Aorta (tissue), 5 donors: ENCODE results near the gene GNL3. TPM values are rescaled to one million over a fixed set of nuclear protein-coding genes. Genes with fewer than 3 reads are reported as not detected.
A peak's percentile ranks its signal among the peaks of the same experiment; 100 is the strongest.

Experiments used
- ATAC-seq: fragments of 200-7000 bp; cut with Tn5 transposase; one replicate; pipeline ENCODE4 v1.9.1; 2022; ENCODE audit warnings: moderate library complexity; ENCODE audit not compliant: low FRiP score
- DNase-seq, 2 donors: peaks; one replicate each; pipeline ENCODE4 v3.0.0-alpha.2; 2020
- H3K27ac ChIP-seq, 2 donors: one replicate each; pipeline ENCODE4 v1.5.1; 2013; ENCODE audit warnings: low read length in 2 of 2, mild to moderate bottlenecking in 2 of 2, moderate library complexity in 2 of 2, control low read depth in 1 of 2, inconsistent platforms in 1 of 2, low read depth in 1 of 2
- H3K27me3 ChIP-seq, 2 donors: one replicate each; pipeline ENCODE4 v1.6.1; 2013; ENCODE audit warnings: control low read depth in 1 of 2, low read length in 1 of 2, mild to moderate bottlenecking in 1 of 2, moderate library complexity in 1 of 2; ENCODE audit not compliant: insufficient read depth in 2 of 2, control insufficient read depth in 1 of 2
- H3K36me3 ChIP-seq, 2 donors: one replicate each; pipeline ENCODE4 v1.6.1; 2013; ENCODE audit warnings: control low read depth in 1 of 2, low read length in 1 of 2, mild to moderate bottlenecking in 1 of 2; ENCODE audit not compliant: insufficient read depth in 2 of 2, control insufficient read depth in 1 of 2
- H3K4me1 ChIP-seq, 2 donors: one replicate each; pipeline ENCODE4 v1.6.1; 2013; ENCODE audit warnings: low read length in 2 of 2, control low read depth in 1 of 2, mild to moderate bottlenecking in 1 of 2, moderate library complexity in 1 of 2; ENCODE audit not compliant: insufficient read depth in 2 of 2, control insufficient read depth in 1 of 2
- H3K4me3 ChIP-seq, 2 donors: one replicate each; pipeline ENCODE4 v1.5.1; 2013; ENCODE audit warnings: low read length in 2 of 2, control low read depth in 1 of 2, mild to moderate bottlenecking in 1 of 2
- H3K9me3 ChIP-seq: one replicate; pipeline ENCODE4 v1.6.1; 2013; ENCODE audit warnings: mild to moderate bottlenecking, low read length; ENCODE audit not compliant: control insufficient read depth
- WGBS, 2 donors: extraction: QIAGEN DNeasy Blood & Tissue Kit; methylation state at CpG; one replicate each; pipeline ENCODE4 v1.1.7; 2013; 5-methylcytosine and 5-hydroxymethylcytosine counted together
- intact Hi-C, 2 donors: fragments of 100-400 bp; cut with DNase I; formaldehyde crosslinking; loops; one replicate each; pipeline versions ENCODE4 v1.14.2 to v1.15.0; 2022
- polyA plus RNA-seq, 2 donors: library from polyadenylated mRNA; stranded (reverse); fragments of 200-250 nt; gene quantifications; one replicate each; pipeline ENCODE4 v1.2.3, GENCODE V29; 2013
- total RNA-seq, 2 donors: library from RNA; stranded (reverse); fragmentation: NEBNext Ultra II Directional; extraction: Animal tissue kit (Norgen Biotek cat#: 25700); gene quantifications; one replicate each; pipeline ENCODE4 v1.2.1, GENCODE V29; 2021
- donor health status: healthy with polysubstance abuse.
- donor health status: Bipolar disorder and iron deficiency.
- donor health status: DM: no; HTN: no; CAD: no.
- donor health status: DM: no; HTN: no; CAD: no.
- donor health status: DM: yes; HTN: yes; CAD: no.

Gene GNL3
- total and polyA plus RNA-seq, 4 donors = 20.9 to 70.3 (median 42.4) TPM

GRCh38 chr3:52682016-52682415 lies 3.8 kb upstream of the GNL3 start:
- no peaks in the 10 kb centered on the region for H3K27me3 ChIP-seq
- no peak for DNase-seq
- ATAC-seq = no peak
- H3K36me3 ChIP-seq = peaks cover 2 to 5% of the 10 kb centered on the region in 2 donors
- no peak overlapping the region for H3K4me3 ChIP-seq
- no peaks in the 10 kb centered on the region for H3K9me3 ChIP-seq
- no peak overlapping the region for H3K27ac ChIP-seq
- intact Hi-C loops = loop anchor here in 1 of 2 donors (5.0 kb wide), 1 partner anchor 215 kb away; the partner anchor contains the start of gene STIMATE
- H3K4me1 ChIP-seq = peaks cover 0 to 3% of the 10 kb centered on the region in 2 donors

DNA sequence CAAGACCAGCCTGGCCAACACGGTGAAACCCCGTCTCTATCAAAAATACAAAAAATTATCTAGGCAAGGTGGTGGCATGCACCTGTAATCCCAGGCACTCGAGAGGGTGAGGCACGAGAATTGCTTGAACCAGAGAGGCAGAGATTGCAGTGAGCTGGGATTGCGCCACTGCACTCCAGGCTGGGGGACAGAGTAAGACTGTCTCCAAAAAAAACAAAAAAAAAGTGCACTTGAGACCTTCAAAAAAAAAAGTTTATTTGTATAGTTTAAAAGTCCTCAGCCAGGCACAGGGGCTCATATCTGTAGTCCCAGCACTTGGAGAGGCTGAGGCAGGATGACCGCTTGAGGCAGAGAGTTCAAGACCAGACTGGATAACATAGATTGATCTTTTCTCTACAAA lies 2.2 kb upstream of the GNL3 start:
- DNase-seq = peak; percentile 73 to 79

DNA sequence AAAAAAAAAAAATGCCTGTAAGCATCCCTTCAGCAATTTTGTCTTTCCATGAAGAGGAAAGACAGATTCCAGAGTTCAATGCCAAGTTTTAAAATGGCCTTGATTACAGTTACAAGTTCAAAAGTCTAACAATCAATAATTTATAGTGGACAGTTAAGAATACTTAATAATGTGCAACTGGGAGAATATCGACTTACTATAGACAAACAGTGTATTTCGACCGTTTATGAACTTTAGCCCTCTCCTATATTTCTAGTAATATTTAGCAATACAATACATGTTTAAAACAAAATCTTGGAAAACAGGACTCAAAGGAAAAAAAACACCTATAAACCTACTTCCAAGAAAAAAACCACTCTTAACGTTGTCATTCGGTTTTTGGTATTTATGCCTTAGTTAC lies 1.6 kb upstream of the GNL3 start:
- Histone ChIP-seq H3K9me3 (no peaks in the 10 kb centered on the region), H3K27me3 (no peaks in the 10 kb centered on the region), H3K36me3 (peaks cover 0 to 7% of the 10 kb centered on the region in 2 donors), H3K4me1 (peaks cover 0 to 3% of the 10 kb centered on the region in 2 donors), H3K4me3 (no peak overlapping the region), H3K27ac (no peak overlapping the region)
- DNase-seq (no peak), ATAC-seq (no peak)
- 55 to 61% methylated on average over 5 of the region's 5 CpGs for whole genome bisulfite sequencing, 2 donors
- intact Hi-C loops = loop anchor here in 1 of 2 donors (5.0 kb wide), 1 partner anchor 213 kb away; the partner anchor contains the start of gene STIMATE

More for the DNA sequence above, 2.2 kb upstream of the GNL3 start:
- Histone ChIP-seq H3K27me3 (no peaks in the 10 kb centered on the region), H3K9me3 (no peaks in the 10 kb centered on the region), H3K27ac (no peak overlapping the region), H3K36me3 (peaks cover 0 to 3% of the 10 kb centered on the region in 2 donors), H3K4me1 (peaks cover 0 to 3% of the 10 kb centered on the region in 2 donors), H3K4me3 (no peak overlapping the region)
- WGBS, 2 donors = 7 to 41% methylated on average over 6 of the region's 6 CpGs
- ATAC-seq = no peak
- intact Hi-C loops = loop anchor here in 1 of 2 donors (5.0 kb wide), 1 partner anchor 214 kb away; the partner anchor contains the start of gene STIMATE

GRCh38 chr3:52685285-52685708 lies 535 bp upstream of the GNL3 start:
- peak; percentile 93 for ATAC-seq
- Histone ChIP-seq H3K36me3 (peaks cover 3 to 7% of the 10 kb centered on the region in 2 donors), H3K9me3 (no peaks in the 10 kb centered on the region), H3K4me3 (peak overlapping the region; percentile 62 to 86), H3K4me1 (peaks cover 0 to 3% of the 10 kb centered on the region in 2 donors), H3K27me3 (no peaks in the 10 kb centered on the region), H3K27ac (peak overlapping the region; percentile 72 to 92)
- DNase-seq = peak; percentile 84 to 91
- WGBS, 2 donors = 0 to 1% methylated on average over 20 to 41 of the region's 41 CpGs
- intact Hi-C loops = no loop called here

GRCh38 chr3:52688266-52688665 lies 2.4 kb downstream of the GNL3 start:
- 74 to 75% methylated on average over 6 of the region's 6 CpGs for WGBS, 2 donors
- no peaks in the 10 kb centered on the region for H3K27me3 ChIP-seq
- intact Hi-C loops = no loop called here
- H3K4me3 ChIP-seq = no peak overlapping the region
- ATAC-seq = no peak
- peaks cover 10% of the 10 kb centered on the region in 2 donors for H3K36me3 ChIP-seq
- H3K27ac ChIP-seq = no peak overlapping the region
- no peaks in the 10 kb centered on the region for H3K4me1 ChIP-seq
- DNase-seq = no peak
- H3K9me3 ChIP-seq = no peaks in the 10 kb centered on the region

- peaks cover 13% of the 10 kb centered on the region in 2 donors for H3K36me3 ChIP-seq
- H3K9me3 ChIP-seq = no peaks in the 10 kb centered on the region
- DNase-seq = no peak
- 79 to 80% methylated on average over 3 of the region's 3 CpGs for WGBS, 2 donors
- no peak overlapping the region for H3K27ac ChIP-seq
- H3K4me3 ChIP-seq = no peak overlapping the region
- ATAC-seq = no peak
- no peaks in the 10 kb centered on the region for H3K27me3 ChIP-seq
- intact Hi-C loops = no loop called here
- no peaks in the 10 kb centered on the region for H3K4me1 ChIP-seq
These were observed 3.3 kb downstream of the GNL3 start for GRCh38 chr3:52689151-52689550.

DNA sequence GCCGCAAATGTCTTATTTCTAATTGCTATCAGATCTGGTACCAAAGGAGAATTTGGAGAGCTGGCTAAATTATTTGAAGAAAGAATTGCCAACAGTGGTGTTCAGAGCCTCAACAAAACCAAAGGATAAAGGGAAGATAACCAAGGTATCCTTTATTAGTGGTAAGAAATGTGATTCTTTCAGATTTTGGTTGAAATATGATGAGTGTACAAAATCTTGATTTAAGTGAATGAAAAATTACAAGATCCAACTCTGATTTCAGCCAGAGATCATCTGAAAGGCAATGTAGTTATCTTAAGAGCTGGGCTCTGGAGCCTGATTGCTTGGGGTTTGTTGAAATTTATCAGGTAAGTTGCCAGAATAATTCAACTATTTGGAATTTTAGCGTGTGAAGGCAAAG lies 4.7 kb downstream of the GNL3 start:
- H3K9me3 ChIP-seq = no peaks in the 10 kb centered on the region
- intact Hi-C loops = no loop called here
- H3K4me1 ChIP-seq = no peaks in the 10 kb centered on the region
- no peak overlapping the region for H3K27ac ChIP-seq
- WGBS, 2 donors = 81 to 88% methylated on average over 2 of the region's 2 CpGs
- peaks cover 15 to 18% of the 10 kb centered on the region in 2 donors for H3K36me3 ChIP-seq
- ATAC-seq (no peak), DNase-seq (no peak)
- H3K27me3 ChIP-seq = no peaks in the 10 kb centered on the region
- H3K4me3 ChIP-seq = no peak overlapping the region

DNA sequence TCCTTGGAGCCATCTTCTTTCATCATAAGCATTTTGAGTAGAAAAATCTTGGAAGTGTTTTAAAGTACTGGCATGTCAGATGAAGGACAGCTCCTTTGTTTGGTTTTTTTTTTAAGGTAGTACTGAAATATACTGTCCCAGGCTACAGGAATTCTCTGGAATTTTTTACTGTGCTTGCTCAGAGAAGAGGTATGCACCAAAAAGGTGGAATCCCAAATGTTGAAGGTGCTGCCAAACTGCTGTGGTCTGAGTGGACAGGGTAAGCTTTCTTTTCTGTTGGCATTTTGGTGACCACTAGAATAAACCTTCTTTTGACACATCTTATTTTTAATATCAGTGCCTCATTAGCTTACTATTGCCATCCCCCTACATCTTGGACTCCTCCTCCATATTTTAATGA lies 7.2 kb downstream of the GNL3 start:
- no peaks in the 10 kb centered on the region for H3K4me1 ChIP-seq
- intact Hi-C loops = no loop called here
- ATAC-seq (no peak), DNase-seq (no peak)
- no peaks in the 10 kb centered on the region for H3K27me3 ChIP-seq
- H3K9me3 ChIP-seq = no peaks in the 10 kb centered on the region
- H3K36me3 ChIP-seq = peaks cover 19 to 26% of the 10 kb centered on the region in 2 donors
- H3K27ac ChIP-seq = no peak overlapping the region
- H3K4me3 ChIP-seq = no peak overlapping the region

GRCh38 chr3:52694528-52695189 lies 8.8 kb downstream of the GNL3 start:
- Histone ChIP-seq H3K36me3 (peaks cover 15 to 26% of the 10 kb centered on the region in 2 donors), H3K27ac (no peak overlapping the region), H3K4me1 (no peaks in the 10 kb centered on the region), H3K4me3 (no peak overlapping the region), H3K9me3 (no peaks in the 10 kb centered on the region), H3K27me3 (no peaks in the 10 kb centered on the region)
- ATAC-seq = no peak
- DNase-seq = no peak
- intact Hi-C loops = no loop called here
- WGBS, 2 donors = 59 to 61% methylated on average over 7 of the region's 7 CpGs
